Endothelial cell of hepatic sinusoid (primary cell): ENCODE data around the gene CPLX4.
"Not testable (repeated sequence)": the region's sequence is repeated elsewhere in the genome, so short reads cannot be mapped to it uniquely, and the experiment has no call there.

ENCODE experiments used
- in situ Hi-C: cut with HindIII; loops from 2 replicates; pipeline ENCODE4 v1.10.0; 2017; ENCODE audit warnings: low sequenced_read_pairs

CPLX4 gene

DNA sequence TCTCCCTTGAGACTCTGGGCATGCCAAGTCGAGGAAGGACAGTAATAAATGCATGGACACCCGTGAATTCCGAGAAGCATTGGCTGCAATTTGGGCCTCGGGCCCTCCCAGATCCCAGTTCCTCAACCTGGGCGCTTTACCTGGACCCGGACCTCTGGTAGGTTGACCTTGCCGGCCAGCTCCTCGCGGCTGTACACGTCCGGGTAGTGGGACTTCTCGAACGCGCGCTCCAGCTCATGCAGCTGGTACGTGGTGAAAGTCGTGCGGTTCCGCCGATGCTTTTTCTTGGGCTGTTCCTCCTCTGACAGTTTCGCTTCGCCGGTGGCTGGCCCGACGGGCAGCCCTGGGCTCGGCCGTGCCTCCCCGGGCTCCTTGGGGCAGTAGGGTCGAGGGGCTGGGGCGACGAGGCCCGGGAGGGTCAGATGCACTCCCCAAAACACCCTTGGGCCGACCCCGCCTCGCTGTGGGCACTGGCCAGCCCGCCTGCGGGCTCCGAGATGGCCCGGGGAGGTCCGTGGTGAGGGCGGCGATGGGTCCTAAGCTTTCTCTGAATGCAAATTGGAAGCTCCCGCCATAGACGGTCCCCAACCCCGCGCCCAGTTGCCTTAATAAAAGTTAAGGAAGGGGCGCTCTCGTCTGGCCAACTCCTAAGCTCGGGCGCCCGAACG lies 46.1 kb downstream of the CPLX4 start:
- in situ Hi-C loops: loop anchor here (5.0 kb wide), 1 partner anchor 100 kb away; no protein-coding TSS in a partner anchor

GRCh38 chr18:59271606-59272220 lies 46.7 kb downstream of the CPLX4 start:
- in situ Hi-C loops: loop anchor here (5.0 kb wide), 1 partner anchor 101 kb away; no protein-coding TSS in a partner anchor

DNA sequence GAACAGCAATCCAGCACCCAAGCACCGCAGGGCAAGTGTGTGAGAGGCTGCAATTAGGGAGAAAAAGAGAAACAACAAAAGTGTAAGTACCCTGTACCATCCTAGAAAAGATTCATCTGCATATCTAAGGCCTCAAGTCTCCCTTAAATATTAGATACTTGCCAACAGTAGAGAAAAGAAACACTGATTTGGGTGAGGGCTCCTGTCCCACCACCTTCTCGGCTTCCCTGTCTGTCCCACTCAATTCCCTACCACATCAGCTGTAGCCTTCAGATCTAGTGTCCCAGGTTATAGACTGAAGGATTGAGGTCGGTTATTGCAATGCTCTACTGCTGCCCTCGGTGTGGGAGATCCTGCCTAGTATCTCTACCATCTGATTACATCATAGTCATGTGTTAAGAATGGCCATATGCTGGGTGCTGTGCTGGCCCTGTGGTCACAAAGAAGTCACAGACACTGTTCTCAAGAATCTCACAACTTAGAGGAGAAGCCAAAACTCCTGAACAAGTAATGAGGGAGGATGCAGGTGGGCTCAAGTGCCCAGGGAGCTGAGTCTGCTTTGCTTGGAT lies 47.7 kb downstream of the CPLX4 start:
- in situ Hi-C loops: loop anchor here (5.0 kb wide), 1 partner anchor 102 kb away; no protein-coding TSS in a partner anchor

GRCh38 chr18:59269563-59270119 lies 48.8 kb downstream of the CPLX4 start:
- in situ Hi-C loops: loop anchor here (5.0 kb wide), 1 partner anchor 103 kb away; no protein-coding TSS in a partner anchor

GRCh38 chr18:59268721-59269562 lies 49.5 kb downstream of the CPLX4 start:
- in situ Hi-C loops: no loop called here

DNA sequence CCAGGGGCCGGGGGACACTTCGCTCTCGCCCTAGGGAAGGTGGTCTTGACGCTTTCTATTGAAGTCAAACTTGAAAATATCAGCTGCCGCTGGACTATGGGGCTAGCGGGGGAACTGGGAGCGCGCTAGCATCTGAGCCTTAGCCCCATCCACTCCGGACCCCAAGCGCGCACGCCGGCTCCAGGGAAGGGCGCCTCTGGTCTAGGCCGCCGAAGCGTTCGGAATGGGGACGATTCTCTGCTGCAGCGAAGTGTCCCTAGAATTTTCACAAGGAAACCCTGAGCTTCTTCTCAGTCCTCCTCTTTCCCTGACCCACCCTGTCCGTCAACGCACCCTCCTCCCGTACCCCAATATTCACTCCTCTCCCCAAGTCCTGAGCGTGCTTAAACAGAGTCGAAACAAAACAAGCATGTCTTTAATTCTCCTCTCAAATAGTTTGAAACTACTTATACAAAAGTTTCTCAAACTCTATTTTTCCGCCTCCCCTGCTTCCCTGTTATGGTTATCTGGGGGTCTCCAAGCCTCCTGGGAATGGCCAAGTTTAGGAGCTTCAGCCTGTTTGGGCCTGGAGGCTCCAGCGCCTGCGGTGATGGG lies 50.2 kb downstream of the CPLX4 start:
- in situ Hi-C loops: no loop called here

DNA sequence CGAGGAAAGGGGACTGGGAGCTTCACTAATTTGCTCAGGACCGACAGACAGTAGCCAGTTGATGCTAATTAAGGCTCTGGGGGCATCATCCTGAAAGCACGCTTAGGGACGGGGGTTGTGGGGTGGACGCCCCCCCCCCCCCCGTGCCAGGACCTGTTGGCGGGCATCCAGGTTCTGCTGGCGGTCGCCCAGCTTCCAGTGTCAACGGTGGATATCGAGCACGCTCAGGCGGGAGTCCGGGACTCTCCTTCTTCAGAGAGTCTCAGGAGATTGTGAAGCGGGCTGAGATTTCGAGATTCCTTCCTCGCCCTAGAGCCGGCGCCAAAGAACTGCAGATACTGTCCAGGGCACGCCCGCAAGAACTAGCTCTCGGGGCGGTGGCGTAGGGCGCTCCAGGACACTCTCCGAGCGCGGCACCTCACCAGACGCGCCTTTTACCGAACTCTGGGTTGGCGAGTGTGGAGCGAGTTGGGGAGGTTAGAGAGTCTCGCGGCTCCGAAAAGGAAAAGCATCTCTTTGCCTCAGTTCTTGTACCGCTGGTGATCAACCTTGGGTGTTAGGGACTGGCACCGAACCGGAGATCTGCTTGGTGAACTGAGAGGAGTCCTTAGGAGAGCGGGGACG lies 50.8 kb downstream of the CPLX4 start:
- in situ Hi-C loops: no loop called here

GRCh38 chr18:59266886-59267502 lies 51.5 kb downstream of the CPLX4 start:
- in situ Hi-C loops: no loop called here

DNA sequence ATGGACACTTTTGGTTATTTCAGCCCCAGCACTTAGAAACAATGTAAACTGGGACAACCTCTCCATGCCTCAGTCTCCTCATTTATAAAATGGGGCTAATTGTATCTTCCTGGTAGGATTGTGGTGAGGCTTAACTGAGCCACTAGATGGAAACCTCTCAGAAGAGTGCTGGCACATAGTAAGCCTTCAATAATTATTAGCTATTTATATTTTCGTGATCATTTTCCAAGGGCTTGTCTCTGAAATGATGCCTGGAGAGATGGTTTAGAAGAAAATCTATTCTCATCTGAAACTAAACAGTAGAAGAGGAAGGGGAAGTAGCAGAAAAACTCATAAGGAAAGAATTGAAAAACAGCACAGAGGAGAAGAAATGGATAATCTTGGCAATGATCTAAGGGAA lies 52.0 kb downstream of the CPLX4 start:
- in situ Hi-C loops: no loop called here

DNA sequence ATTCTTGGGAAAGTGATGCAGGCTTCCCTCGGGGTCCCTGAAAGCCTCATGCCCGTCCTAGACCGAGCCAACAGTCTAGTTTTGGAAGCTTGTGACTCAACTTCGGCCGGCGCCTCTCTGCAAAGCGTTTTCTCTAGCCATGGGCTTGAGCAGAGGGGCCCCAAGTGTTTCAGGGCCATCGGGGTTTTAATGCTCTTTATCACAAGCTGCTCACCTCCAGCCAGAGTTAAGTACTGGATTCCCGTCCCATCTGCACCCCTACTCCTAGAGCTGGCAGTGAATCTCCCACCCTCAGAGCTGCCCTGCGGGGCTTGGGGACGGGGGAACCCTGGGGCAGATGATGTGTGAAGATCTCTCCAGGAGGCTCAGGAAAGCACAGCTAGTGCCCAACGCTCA lies 52.5 kb downstream of the CPLX4 start:
- in situ Hi-C loops: no loop called here

DNA sequence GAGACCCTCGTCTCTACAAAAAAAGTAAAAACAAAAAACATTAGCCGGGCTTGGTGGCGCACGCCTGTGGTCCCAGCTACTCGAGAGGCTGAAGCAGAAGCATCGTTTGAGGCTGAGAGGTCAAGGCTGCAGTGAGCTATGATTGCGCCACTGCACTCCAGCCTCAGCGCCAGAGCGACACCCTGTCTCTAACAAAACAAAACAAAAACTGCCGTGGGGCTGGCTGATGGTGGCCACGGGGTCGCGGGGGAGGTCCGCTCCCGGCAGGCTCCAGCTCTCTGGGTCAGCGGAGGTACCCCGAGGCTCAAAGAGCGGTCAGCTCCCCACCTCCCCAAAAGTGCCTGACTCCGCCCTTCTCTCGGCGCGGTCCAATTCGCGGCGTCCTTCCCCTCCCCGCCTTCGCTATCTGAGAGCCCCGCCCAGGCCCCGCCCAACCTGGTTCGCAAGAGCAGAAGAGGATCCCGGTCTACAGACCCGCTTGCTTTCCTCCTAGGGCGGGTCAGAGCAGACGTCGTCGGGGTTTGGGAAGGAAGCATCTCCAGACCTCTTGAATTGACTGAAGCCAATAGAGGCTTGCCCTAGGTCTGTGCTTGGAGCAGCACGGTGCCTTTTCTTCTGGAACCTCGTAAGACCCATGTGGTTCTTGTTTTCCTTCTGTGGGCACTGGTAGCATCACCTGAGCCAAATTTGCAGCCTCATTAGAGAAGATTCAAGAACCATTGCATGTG lies 53.0 kb downstream of the CPLX4 start:
- in situ Hi-C loops: no loop called here

DNA sequence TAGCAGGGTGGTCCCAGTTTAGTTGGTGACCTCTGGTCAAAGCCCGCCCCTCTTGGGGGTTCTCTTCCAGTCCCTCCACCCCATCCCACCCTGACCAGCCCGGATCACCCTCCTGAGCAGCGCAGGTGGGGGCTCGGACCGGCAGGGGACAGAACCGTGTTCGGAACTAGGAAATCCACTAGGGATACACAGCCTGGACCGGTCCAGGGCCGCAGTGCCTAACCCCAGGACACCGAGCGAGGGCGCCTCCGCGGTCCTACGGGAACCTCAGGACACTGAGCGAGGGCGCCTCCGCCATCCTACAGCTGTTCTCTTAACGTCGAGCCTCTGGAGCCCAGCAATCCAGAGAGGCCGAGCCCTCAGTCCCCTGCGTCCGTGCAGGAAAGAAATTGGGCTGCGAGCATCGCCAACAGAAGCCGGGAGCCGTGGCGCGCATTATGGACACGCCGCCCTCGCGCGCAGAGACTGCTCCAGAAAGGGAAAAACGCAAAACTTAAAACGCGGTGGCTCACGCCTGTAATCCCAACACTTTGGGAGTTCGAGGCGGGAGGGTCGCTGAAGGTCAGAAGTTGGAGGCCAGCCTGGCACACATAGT lies 53.7 kb downstream of the CPLX4 start:
- in situ Hi-C loops: no loop called here

- in situ Hi-C loops: no loop called here
These were observed 54.3 kb downstream of the CPLX4 start for GRCh38 chr18:59264121-59264571.

- in situ Hi-C loops: no loop called here
These were observed 54.8 kb downstream of the CPLX4 start for GRCh38 chr18:59263661-59264060.

DNA sequence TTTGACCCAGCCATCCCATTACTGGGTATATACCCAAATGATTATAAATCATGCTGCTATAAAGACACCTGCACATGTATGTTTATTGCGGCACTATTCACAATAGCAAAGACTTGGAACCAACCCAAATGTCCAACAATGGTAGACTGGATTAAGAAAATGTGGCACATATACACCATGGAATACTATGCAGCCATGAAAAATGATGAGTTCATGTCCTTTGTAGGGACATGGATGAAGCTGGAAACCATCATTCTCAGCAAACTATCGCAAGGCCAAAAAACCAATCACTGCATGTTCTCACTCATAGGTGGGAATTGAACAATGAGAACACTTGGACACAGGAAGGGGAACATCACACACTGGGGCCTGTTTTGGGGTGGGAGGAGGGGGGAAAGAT lies 56.2 kb downstream of the CPLX4 start:
- in situ Hi-C loops: not testable (repeated sequence)

DNA sequence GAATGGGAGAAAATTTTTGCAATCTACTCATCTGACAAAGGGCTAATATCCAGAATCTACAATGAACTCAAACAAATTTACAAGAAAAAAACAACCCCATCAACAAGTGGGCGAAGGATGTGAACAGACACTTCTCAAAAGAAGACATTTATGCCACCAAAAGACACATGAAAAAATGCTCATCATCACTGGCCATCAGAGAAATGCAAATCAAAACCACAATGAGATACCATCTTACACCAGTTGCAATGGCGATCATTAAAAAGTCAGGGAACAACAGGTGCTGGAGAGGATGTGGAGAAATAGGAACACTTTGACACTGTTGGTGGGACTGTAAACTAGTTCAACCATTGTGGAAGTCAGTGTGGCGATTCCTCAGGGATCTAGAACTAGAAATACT lies 56.6 kb downstream of the CPLX4 start:
- in situ Hi-C loops: not testable (repeated sequence)

- in situ Hi-C loops: not testable (repeated sequence)
These were observed 63.0 kb downstream of the CPLX4 start for GRCh38 chr18:59255491-59255890.

DNA sequence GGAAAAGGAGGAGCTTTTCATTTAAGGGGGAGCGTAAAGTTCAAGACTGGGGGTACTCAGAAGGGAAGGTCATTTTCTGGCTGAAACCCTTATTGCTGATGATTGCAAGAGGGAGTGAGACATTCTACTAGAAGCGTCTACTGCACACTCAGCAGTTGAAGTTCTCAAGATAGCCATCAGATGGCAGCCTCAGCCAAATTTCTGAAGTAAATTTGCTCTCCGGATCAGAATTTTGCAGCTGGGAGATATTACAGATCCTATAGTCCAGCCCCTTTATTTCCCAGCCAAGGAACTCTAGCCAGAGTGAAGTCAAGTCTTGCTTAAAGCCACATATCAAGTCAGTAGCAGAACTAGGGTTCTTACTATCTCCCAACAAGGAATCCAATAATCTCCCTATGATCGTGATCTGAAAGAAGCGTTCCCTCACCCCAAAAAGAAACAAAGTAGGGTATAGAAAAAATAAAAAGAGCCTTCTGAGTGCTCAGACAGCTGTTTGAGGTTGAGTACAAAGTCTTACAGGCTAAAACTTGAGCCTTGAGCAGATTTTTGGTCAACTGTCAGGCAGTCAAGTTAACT lies 69.2 kb downstream of the CPLX4 start:
- in situ Hi-C loops: no loop called here
